Ovary (tissue), 9 donors: Measurements from ENCODE around the gene CNOT1. TPM values are rescaled to one million over a fixed set of nuclear protein-coding genes. Genes with fewer than 3 reads are reported as not detected.
"Not testable (repeated sequence)": the region's sequence is repeated elsewhere in the genome, so short reads cannot be mapped to it uniquely, and the experiment has no call there.

Source experiments
- DNase-seq, 5 donors: peaks; one replicate each; pipeline ENCODE4 v3.0.0-alpha.2; 2019 to 2020
- H3K27ac ChIP-seq, 2 donors: fragments of 200-600 bp; one replicate each; pipeline versions ENCODE4 v1.5.1 to v1.8.0; 2019 to 2022
- H3K27me3 ChIP-seq: fragments of 200-600 bp; one replicate; pipeline ENCODE4 v1.8.0; 2022
- H3K36me3 ChIP-seq: fragments of 200-600 bp; sonication (generic); one replicate; pipeline ENCODE4 v1.5.1; 2019
- H3K4me1 ChIP-seq: one replicate; pipeline ENCODE4 v1.8.1; 2013; ENCODE audit warnings: mild to moderate bottlenecking, moderate library complexity; ENCODE audit not compliant: insufficient read depth
- H3K4me3 ChIP-seq: fragments of 200-600 bp; sonication (generic); one replicate; pipeline ENCODE4 v1.5.1; 2017
- H3K9me3 ChIP-seq, 2 donors: fragments of 200-600 bp in 1 of 2; sonication (generic) in 1 of 2; one replicate each; pipeline versions ENCODE4 v1.5.1 to v1.8.1; 2013 to 2019; ENCODE audit warnings: mild to moderate bottlenecking in 1 of 2, moderate library complexity in 1 of 2
- CTCF ChIP-seq, 3 donors: fragments of 450-650 bp in 2 of 3; fragments of 200-600 bp in 1 of 3; IDR thresholded peaks; one replicate each; pipeline versions ENCODE4 v1.5.1 to v1.8.0; 2016 to 2022; ENCODE audit warnings: antibody characterized with exemption in 3 of 3, mild to moderate bottlenecking in 1 of 3
- EP300 ChIP-seq: sonication (generic); formaldehyde crosslinking; IDR thresholded peaks from one replicate; pipeline ENCODE4 v1.6.1; 2017; ENCODE audit warnings: antibody characterized with exemption
- POLR2A ChIP-seq: fragments of 450-650 bp; IDR thresholded peaks from one replicate; pipeline ENCODE4 v1.6.1; 2017; ENCODE audit warnings: antibody characterized with exemption, mild to moderate bottlenecking, moderate library complexity
- WGBS, 3 donors: extraction: QIAGEN DNeasy Blood & Tissue Kit in 1 of 3; methylation state at CpG; one replicate each; pipeline versions ENCODE4 v1.1.5 to v1.1.7; 2013 to 2017; 5-methylcytosine and 5-hydroxymethylcytosine counted together
- intact Hi-C, 4 donors: fragments of 100-400 bp; cut with DNase I; formaldehyde crosslinking; loops; one replicate each; pipeline versions ENCODE4 v1.11.0 to v1.15.1; 2022 to 2023
- polyA plus RNA-seq, 2 donors: library from polyadenylated mRNA; stranded (reverse); fragments of 200-250 nt in 1 of 2; fragments of 350-450 nt in 1 of 2; fragmentation: Illumina TruSeq in 1 of 2; extraction: RNeasy Lipid Tissue Mini Kit (QIAGEN cat#74804) in 1 of 2; gene quantifications; one replicate each; pipeline ENCODE4 v1.2.3, GENCODE V29; 2013 to 2014
- total RNA-seq, 7 donors: library from RNA; depleted of rRNA in 2 of 7; stranded (reverse); fragments of >200 nt in 2 of 7; fragmentation: NEBNext Ultra II Directional in 3 of 7; extraction: Animal tissue kit (Norgen Biotek cat#: 25700) in 3 of 7; gene quantifications; one replicate each; pipeline versions ENCODE4 v1.1.0 to v1.2.4, GENCODE V29; 2016 to 2023
- donor health status: DM: no; HTN: no; CAD: no; lungs with moderate emphysema.
- donor health status: DM: no; HTN: no; CAD: no.
- donor health status: Bipolar disorder and iron deficiency.
- donor health status: DM: yes; HTN: yes; CAD: no.
- donor health status: DM: no; HTN: no; CAD: no.
- donor health status: DM: yes; HTN: yes; CAD: no.

The CNOT1 gene
- total and polyA plus RNA-seq, 9 donors: 63.8 to 145 (median 111) TPM

- no peaks in the 10 kb centered on the region for H3K36me3 ChIP-seq
- intact Hi-C loops: no loop called here
- no peak for TF ChIP-seq CTCF (IDR thresholded peaks at IDR 0.05)
- TF ChIP-seq EP300: no peak
- no peak for TF ChIP-seq POLR2A
- no peaks in the 10 kb centered on the region for H3K4me1 ChIP-seq
- H3K27ac ChIP-seq: no peak overlapping the region
- no peak overlapping the region for H3K4me3 ChIP-seq
- no peaks in the 10 kb centered on the region for H3K27me3 ChIP-seq
- no peaks in the 10 kb centered on the region for H3K9me3 ChIP-seq
- 77 to 85% (median 81%) methylated on average over 5 of the region's 5 CpGs for WGBS, 3 donors
- DNase-seq: no peak
Observed at GRCh38 chr16:58640949-58641348, 11.3 kb upstream of the CNOT1 start.

- WGBS, 3 donors: 81 to 86% (median 82%) methylated on average over 8 of the region's 8 CpGs
- intact Hi-C loops: loop anchor here in 1 of 4 donors (10.0 kb wide), 1 partner anchor 125 kb away; the partner anchor contains the start of gene SETD6
Observed at GRCh38 chr16:58639836-58640235, 10.2 kb upstream of the CNOT1 start.

GRCh38 chr16:58639230-58639629, 9.6 kb upstream of the CNOT1 start:
- Histone ChIP-seq H3K4me3 (no peak overlapping the region), H3K27ac (no peak overlapping the region), H3K4me1 (no peaks in the 10 kb centered on the region), H3K9me3 (no peaks in the 10 kb centered on the region), H3K27me3 (no peaks in the 10 kb centered on the region), H3K36me3 (no peaks in the 10 kb centered on the region)
- intact Hi-C loops: loop anchor here in 1 of 4 donors (10.0 kb wide), 1 partner anchor 124 kb away; the partner anchor contains the start of gene SETD6
- TF ChIP-seq EP300 (no peak), CTCF (IDR thresholded peaks at IDR 0.05) (no peak), POLR2A (no peak)
- no peak for DNase-seq
- 83 to 89% (median 83%) methylated on average over 4 of the region's 4 CpGs for WGBS, 3 donors

More at GRCh38 chr16:58639836-58640235, 10.2 kb upstream of the CNOT1 start:
- Histone ChIP-seq H3K27ac (no peak overlapping the region), H3K4me3 (no peak overlapping the region), H3K27me3 (no peaks in the 10 kb centered on the region), H3K9me3 (no peaks in the 10 kb centered on the region), H3K36me3 (no peaks in the 10 kb centered on the region), H3K4me1 (no peaks in the 10 kb centered on the region)
- no peak for TF ChIP-seq CTCF (IDR thresholded peaks at IDR 0.05)
- no peak for TF ChIP-seq POLR2A
- no peak for TF ChIP-seq EP300
- DNase-seq: no peak

- Histone ChIP-seq H3K27ac (no peak overlapping the region), H3K9me3 (no peaks in the 10 kb centered on the region), H3K4me1 (no peaks in the 10 kb centered on the region), H3K4me3 (no peak overlapping the region), H3K27me3 (no peaks in the 10 kb centered on the region), H3K36me3 (no peaks in the 10 kb centered on the region)
- intact Hi-C loops: loop anchor here in 1 of 4 donors (10.0 kb wide), 1 partner anchor 124 kb away; the partner anchor contains the start of gene SETD6
- no peak for TF ChIP-seq EP300
- WGBS, 3 donors: 44 to 56% (median 47%) methylated on average over 8 of the region's 8 CpGs
- DNase-seq: peak in 3 of 5 donors; percentile 25 to 58 (median 39)
Observed at GRCh38 chr16:58638148-58639036, 8.8 kb upstream of the CNOT1 start.

- 95 to 98% (median 97%) methylated on average over 6 of the region's 6 CpGs for WGBS, 3 donors
- H3K4me1 ChIP-seq, DNase-seq, H3K27me3 ChIP-seq, H3K9me3 ChIP-seq, H3K4me3 ChIP-seq, H3K36me3 ChIP-seq, H3K27ac ChIP-seq: not testable (repeated sequence)
- intact Hi-C loops: loop anchor here in 1 of 4 donors (10.0 kb wide), 1 partner anchor 122 kb away; the partner anchor contains the start of gene SETD6
Observed at GRCh38 chr16:58637021-58637420, 7.4 kb upstream of the CNOT1 start.
